ENCODE results near the gene NR2F2. TPM values are rescaled to one million over a fixed set of nuclear protein-coding genes. Genes with fewer than 3 reads are reported as not detected.

Gene NR2F2
- total RNA-seq, 1 donor: 14.5 TPM

DNA sequence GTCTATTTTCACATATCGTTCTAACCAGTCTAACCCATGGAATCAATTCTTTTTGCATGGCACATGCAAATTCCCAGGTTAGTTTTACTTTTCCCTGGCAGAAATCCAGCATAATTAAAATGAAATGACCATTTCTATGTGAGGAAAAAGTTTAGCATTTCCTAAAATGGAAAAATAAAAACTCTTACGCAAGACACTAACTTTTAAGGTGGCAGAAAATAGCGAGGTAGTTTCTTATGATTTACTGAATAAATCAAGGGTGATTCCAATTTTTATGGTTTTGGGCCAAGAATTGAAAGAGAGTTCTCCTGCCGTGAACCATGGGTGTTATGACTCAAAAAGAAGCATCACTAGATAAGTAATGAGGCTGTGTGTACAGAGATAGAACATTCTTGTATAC lies 32.7 kb upstream of the NR2F2 start:
- Histone ChIP-seq H3K27me3 (ENCODE audit: insufficient read depth, low read length) (no peaks in the 10 kb centered on the region), H3K9me3 (ENCODE audit: low read depth, low read length) (peaks cover 2% of the 10 kb centered on the region), H3K36me3 (ENCODE audit: insufficient read depth, low read length) (no peaks in the 10 kb centered on the region), H4K20me1 (ENCODE audit: insufficient read depth, low read length) (no peaks in the 10 kb centered on the region), H3K27ac (ENCODE audit: low read depth, low read length) (no peak overlapping the region), H3K4me2 (ENCODE audit: insufficient read depth, low read length) (no peak overlapping the region), H2AFZ (ENCODE audit: low read length) (no peak overlapping the region), H3K4me1 (ENCODE audit: insufficient read depth, low read length) (no peaks in the 10 kb centered on the region), H3K79me2 (ENCODE audit: insufficient read depth, low read length) (no peaks in the 10 kb centered on the region), H3K4me3 (ENCODE audit: insufficient read depth, low read length) (no peak overlapping the region)
- no peak for DNase-seq (ENCODE audit: insufficient read length, low spot score, missing footprints)
- TF ChIP-seq, protein P1, sequence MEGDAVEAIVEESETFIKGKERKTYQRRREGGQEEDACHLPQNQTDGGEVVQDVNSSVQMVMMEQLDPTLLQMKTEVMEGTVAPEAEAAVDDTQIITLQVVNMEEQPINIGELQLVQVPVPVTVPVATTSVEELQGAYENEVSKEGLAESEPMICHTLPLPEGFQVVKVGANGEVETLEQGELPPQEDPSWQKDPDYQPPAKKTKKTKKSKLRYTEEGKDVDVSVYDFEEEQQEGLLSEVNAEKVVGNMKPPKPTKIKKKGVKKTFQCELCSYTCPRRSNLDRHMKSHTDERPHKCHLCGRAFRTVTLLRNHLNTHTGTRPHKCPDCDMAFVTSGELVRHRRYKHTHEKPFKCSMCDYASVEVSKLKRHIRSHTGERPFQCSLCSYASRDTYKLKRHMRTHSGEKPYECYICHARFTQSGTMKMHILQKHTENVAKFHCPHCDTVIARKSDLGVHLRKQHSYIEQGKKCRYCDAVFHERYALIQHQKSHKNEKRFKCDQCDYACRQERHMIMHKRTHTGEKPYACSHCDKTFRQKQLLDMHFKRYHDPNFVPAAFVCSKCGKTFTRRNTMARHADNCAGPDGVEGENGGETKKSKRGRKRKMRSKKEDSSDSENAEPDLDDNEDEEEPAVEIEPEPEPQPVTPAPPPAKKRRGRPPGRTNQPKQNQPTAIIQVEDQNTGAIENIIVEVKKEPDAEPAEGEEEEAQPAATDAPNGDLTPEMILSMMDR (IDR thresholded peaks at IDR 0.05; ENCODE audit: extremely low read depth, low read depth, low read length): no peak

DNA sequence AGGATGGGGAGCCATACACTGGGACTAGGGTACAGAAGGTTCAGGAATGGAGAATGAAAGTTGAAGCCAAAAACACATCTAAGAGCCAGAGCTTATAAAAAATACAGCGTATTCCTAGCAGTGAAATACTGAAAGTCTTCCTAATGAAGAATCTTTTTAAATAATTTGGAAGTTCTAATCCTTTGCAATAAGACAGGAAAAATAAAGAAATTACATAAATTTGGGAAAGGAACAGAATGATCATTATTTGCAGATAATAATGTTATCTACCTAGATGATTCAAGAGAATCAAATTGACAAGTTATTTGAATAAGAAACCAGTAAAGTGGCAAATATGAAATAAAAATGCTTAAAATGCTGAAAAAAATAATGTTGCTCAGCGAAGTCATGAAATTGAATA lies 32.3 kb upstream of the NR2F2 start:
- H2AFZ ChIP-seq (ENCODE audit: low read length): no peak overlapping the region
- H3K4me1 ChIP-seq (ENCODE audit: insufficient read depth, low read length): no peaks in the 10 kb centered on the region
- H3K79me2 ChIP-seq (ENCODE audit: insufficient read depth, low read length): no peaks in the 10 kb centered on the region
- DNase-seq (ENCODE audit: insufficient read length, low spot score, missing footprints): no peak
- no peaks in the 10 kb centered on the region for H3K36me3 ChIP-seq (ENCODE audit: insufficient read depth, low read length)
- H4K20me1 ChIP-seq (ENCODE audit: insufficient read depth, low read length): no peaks in the 10 kb centered on the region
- H3K27ac ChIP-seq (ENCODE audit: low read depth, low read length): no peak overlapping the region
- TF ChIP-seq, protein P1 (IDR thresholded peaks at IDR 0.05; ENCODE audit: extremely low read depth, low read depth, low read length): no peak
- H3K4me2 ChIP-seq (ENCODE audit: insufficient read depth, low read length): no peak overlapping the region
- H3K27me3 ChIP-seq (ENCODE audit: insufficient read depth, low read length): no peaks in the 10 kb centered on the region
- no peak overlapping the region for H3K4me3 ChIP-seq (ENCODE audit: insufficient read depth, low read length)
- H3K9me3 ChIP-seq (ENCODE audit: low read depth, low read length): peaks cover 2% of the 10 kb centered on the region

DNA sequence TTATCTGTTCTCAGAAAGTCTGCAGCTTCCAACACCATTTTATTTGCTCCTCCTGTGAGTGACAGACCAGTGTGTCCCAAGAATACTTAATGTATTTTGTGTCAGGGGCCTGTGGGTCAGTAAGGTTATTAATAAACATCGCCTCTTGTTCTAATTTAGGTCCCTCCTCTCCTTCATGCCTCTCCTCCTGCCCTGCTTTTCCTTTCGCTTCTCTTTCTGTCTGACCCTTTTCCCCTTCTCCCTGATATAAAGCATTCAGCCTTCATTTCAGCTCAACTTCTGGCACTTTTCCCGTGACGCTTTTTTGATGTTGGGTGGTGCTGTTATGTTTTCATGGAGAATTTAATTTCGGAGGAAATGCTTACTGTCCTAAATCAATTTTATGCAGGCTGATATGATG lies 29.7 kb upstream of the NR2F2 start:
- DNase-seq (ENCODE audit: insufficient read length, low spot score, missing footprints): no peak
- Histone ChIP-seq H2AFZ (ENCODE audit: low read length) (no peak overlapping the region), H4K20me1 (ENCODE audit: insufficient read depth, low read length) (no peaks in the 10 kb centered on the region), H3K9me3 (ENCODE audit: low read depth, low read length) (peaks cover 2% of the 10 kb centered on the region), H3K4me2 (ENCODE audit: insufficient read depth, low read length) (no peak overlapping the region), H3K27ac (ENCODE audit: low read depth, low read length) (no peak overlapping the region), H3K79me2 (ENCODE audit: insufficient read depth, low read length) (no peaks in the 10 kb centered on the region), H3K36me3 (ENCODE audit: insufficient read depth, low read length) (no peaks in the 10 kb centered on the region), H3K27me3 (ENCODE audit: insufficient read depth, low read length) (no peaks in the 10 kb centered on the region), H3K4me3 (ENCODE audit: insufficient read depth, low read length) (no peak overlapping the region), H3K4me1 (ENCODE audit: insufficient read depth, low read length) (no peaks in the 10 kb centered on the region)
- TF ChIP-seq, protein P1 (IDR thresholded peaks at IDR 0.05; ENCODE audit: extremely low read depth, low read depth, low read length): no peak

DNA sequence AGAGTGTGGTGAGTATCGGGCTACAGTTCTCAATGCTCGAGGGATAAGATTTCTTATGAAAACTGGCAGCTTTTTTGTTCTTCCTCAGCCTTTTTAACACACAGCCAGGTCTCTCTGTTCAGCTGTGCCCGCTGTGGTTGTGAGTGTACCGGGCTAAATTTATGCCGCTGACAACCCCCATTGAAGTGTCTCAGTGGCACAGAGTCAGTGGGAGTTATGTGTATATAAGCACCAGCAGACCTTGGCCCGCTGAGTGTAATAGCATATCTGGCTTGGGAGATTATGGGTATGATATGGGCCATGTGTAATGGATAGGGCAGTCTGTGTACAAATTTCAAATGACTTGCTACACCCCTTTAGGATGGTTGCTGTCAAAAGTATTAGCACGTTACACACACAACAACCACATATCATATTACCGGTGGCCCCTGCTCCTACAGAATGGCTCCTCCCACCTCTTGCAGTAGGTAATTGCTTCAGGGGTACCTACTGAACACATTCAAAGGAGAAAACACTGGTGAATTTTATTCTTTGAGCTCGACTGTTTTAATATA lies 26.9 kb upstream of the NR2F2 start:
- no peak overlapping the region for H3K4me3 ChIP-seq (ENCODE audit: insufficient read depth, low read length)
- H2AFZ ChIP-seq (ENCODE audit: low read length): no peak overlapping the region
- H3K79me2 ChIP-seq (ENCODE audit: insufficient read depth, low read length): no peaks in the 10 kb centered on the region
- H3K36me3 ChIP-seq (ENCODE audit: insufficient read depth, low read length): no peaks in the 10 kb centered on the region
- no peak overlapping the region for H3K27ac ChIP-seq (ENCODE audit: low read depth, low read length)
- no peaks in the 10 kb centered on the region for H3K4me1 ChIP-seq (ENCODE audit: insufficient read depth, low read length)
- no peak overlapping the region for H3K4me2 ChIP-seq (ENCODE audit: insufficient read depth, low read length)
- no peaks in the 10 kb centered on the region for H3K27me3 ChIP-seq (ENCODE audit: insufficient read depth, low read length)
- TF ChIP-seq, protein P1 (IDR thresholded peaks at IDR 0.05; ENCODE audit: extremely low read depth, low read depth, low read length): no peak
- no peak for DNase-seq (ENCODE audit: insufficient read length, low spot score, missing footprints)
- no peaks in the 10 kb centered on the region for H3K9me3 ChIP-seq (ENCODE audit: low read depth, low read length)
- no peaks in the 10 kb centered on the region for H4K20me1 ChIP-seq (ENCODE audit: insufficient read depth, low read length)
